NCI-H345 treated with DMSO at 0.1 percent for 48 hours (cell line): ENCODE data around the gene PLEKHJ1.

Source experiments
- DNase-seq: peaks from one replicate; lab custom pipeline; 2025; ENCODE audit not compliant: unreplicated experiment; lab: John Stamatoyannopoulos, UW

PLEKHJ1 gene

GRCh38 chr19:2249880-2250765 is 14.0 kb upstream of the PLEKHJ1 start:
- no peak for DNase-seq

GRCh38 chr19:2249010-2249866 is 13.1 kb upstream of the PLEKHJ1 start, which contains the start of gene AMH:
Gene AMH, plus strand, starts transcription at chr19:2249323. Its CDS starts 10 bp downstream, at chr19:2249333.
- no peak for DNase-seq

GRCh38 chr19:2248136-2249009 is 12.2 kb upstream of the PLEKHJ1 start:
- DNase-seq = peak; percentile 28

GRCh38 chr19:2247433-2248101 is 11.4 kb upstream of the PLEKHJ1 start:
- no peak for DNase-seq

- DNase-seq = no peak
These were observed 10.8 kb upstream of the PLEKHJ1 start for GRCh38 chr19:2246801-2247361.

GRCh38 chr19:2246014-2246620 is 10.0 kb upstream of the PLEKHJ1 start:
- DNase-seq = no peak

- DNase-seq = no peak
These were observed 9.1 kb upstream of the PLEKHJ1 start for GRCh38 chr19:2245273-2245672.

GRCh38 chr19:2244486-2244885 is 8.4 kb upstream of the PLEKHJ1 start:
- no peak for DNase-seq

- DNase-seq = no peak
These were observed 7.9 kb upstream of the PLEKHJ1 start for GRCh38 chr19:2244125-2244411.

GRCh38 chr19:2243274-2244124 is 7.4 kb upstream of the PLEKHJ1 start:
- DNase-seq = no peak

GRCh38 chr19:2242816-2243215 is 6.7 kb upstream of the PLEKHJ1 start:
- DNase-seq = no peak

GRCh38 chr19:2242092-2242537 is 6.0 kb upstream of the PLEKHJ1 start:
- DNase-seq = no peak

GRCh38 chr19:2240881-2241760 is 5.0 kb upstream of the PLEKHJ1 start:
- no peak for DNase-seq

GRCh38 chr19:2239771-2240770 is 3.9 kb upstream of the PLEKHJ1 start:
- DNase-seq = no peak

GRCh38 chr19:2239173-2239572 is 3.0 kb upstream of the PLEKHJ1 start:
- no peak for DNase-seq

GRCh38 chr19:2237869-2238153 is 1.7 kb upstream of the PLEKHJ1 start:
- DNase-seq = no peak
